Progenitor cell of endocrine pancreas (in vitro differentiated cells): ENCODE measurements around the gene ACSM4. TPM values are rescaled to one million over a fixed set of nuclear protein-coding genes. Genes with fewer than 3 reads are reported as not detected.

Experiments used
- DNase-seq: peaks from one replicate; pipeline ENCODE4 v3.0.0; 2021; ENCODE audit warnings: low spot score; ENCODE audit not compliant: unreplicated experiment
- H3K27ac Mint-ChIP-seq: 2 replicates; pipeline ENCODE4 v1.8.0; 2021; ENCODE audit warnings: mild to moderate bottlenecking, moderate library complexity, mixed read lengths
- H3K27me3 Mint-ChIP-seq: 2 replicates; pipeline ENCODE4 v1.8.0; 2021; ENCODE audit warnings: mixed read lengths
- H3K36me3 Mint-ChIP-seq: 2 replicates; pipeline ENCODE4 v1.8.0; 2022; ENCODE audit warnings: mixed read lengths; ENCODE audit not compliant: insufficient read depth
- H3K4me1 Mint-ChIP-seq: 2 replicates; pipeline ENCODE4 v1.8.0; 2021; ENCODE audit warnings: low read depth, mixed read lengths
- H3K4me3 Mint-ChIP-seq: 2 replicates; pipeline ENCODE4 v1.8.0; 2021; ENCODE audit warnings: low read depth, mild to moderate bottlenecking, moderate library complexity, mixed read lengths
- H3K9me3 Mint-ChIP-seq: 2 replicates; pipeline ENCODE4 v1.8.0; 2021; ENCODE audit warnings: low read depth, mixed read lengths
- CTCF ChIP-seq: fragments of 200-600 bp; sonication (generic); IDR thresholded peaks from one replicate; pipeline ENCODE4 v1.5.0; 2021; ENCODE audit warnings: antibody characterized with exemption, mild to moderate bottlenecking; ENCODE audit not compliant: unreplicated experiment
- long read RNA-seq: library from polyadenylated mRNA; unstranded; transcript quantifications from one replicate; pipeline ENCODE4 v2.0.0, GENCODE V29; 2020
- total RNA-seq: library from RNA; stranded (reverse); gene quantifications from 2 replicates; pipeline ENCODE4 v1.2.1, GENCODE V29; 2021

The ACSM4 gene
- total RNA-seq = not detected in 2 replicates
- long read RNA-seq = 0 reads

- Mint-ChIP-seq H3K27ac (no peak within 1 kb of the TSS), H3K4me3 (no peak within 1 kb of the TSS)
- no peak for DNase-seq
These were observed at the start of gene ACSM4 for GRCh38 chr12:7303772-7304171. TSS of gene ACSM4 (plus strand) at chr12:7304072. CDS start at chr12:7304332, 260 bp downstream.

GRCh38 chr12:7259060-7259459 is 44.8 kb upstream of the ACSM4 start:
- no peaks in the 10 kb centered on the region for H3K36me3 Mint-ChIP-seq
- TF ChIP-seq CTCF = no peak
- H3K27ac Mint-ChIP-seq = no peak overlapping the region
- no peak overlapping the region for H3K4me3 Mint-ChIP-seq
- no peak for DNase-seq
- no peaks in the 10 kb centered on the region for H3K4me1 Mint-ChIP-seq
- peaks cover 4% of the 10 kb centered on the region for H3K9me3 Mint-ChIP-seq
- H3K27me3 Mint-ChIP-seq = no peaks in the 10 kb centered on the region

More at GRCh38 chr12:7303772-7304171, at the start of gene ACSM4:
- TF ChIP-seq CTCF = no peak
- H3K27me3 Mint-ChIP-seq = peaks cover 9% of the 10 kb centered on the region
- H3K36me3 Mint-ChIP-seq = no peaks in the 10 kb centered on the region
- H3K4me1 Mint-ChIP-seq = peaks cover 3% of the 10 kb centered on the region
- no peaks in the 10 kb centered on the region for H3K9me3 Mint-ChIP-seq

GRCh38 chr12:7264538-7264937 is 39.3 kb upstream of the ACSM4 start:
- Mint-ChIP-seq H3K4me3 (no peak overlapping the region), H3K27me3 (no peaks in the 10 kb centered on the region), H3K4me1 (no peaks in the 10 kb centered on the region), H3K27ac (no peak overlapping the region), H3K9me3 (no peaks in the 10 kb centered on the region), H3K36me3 (no peaks in the 10 kb centered on the region)
- DNase-seq = no peak
- no peak for TF ChIP-seq CTCF

GRCh38 chr12:7265251-7265650 is 38.6 kb upstream of the ACSM4 start:
- H3K4me3 Mint-ChIP-seq = no peak overlapping the region
- TF ChIP-seq CTCF = no peak
- no peaks in the 10 kb centered on the region for H3K4me1 Mint-ChIP-seq
- H3K9me3 Mint-ChIP-seq = no peaks in the 10 kb centered on the region
- H3K27ac Mint-ChIP-seq = no peak overlapping the region
- DNase-seq = no peak
- H3K36me3 Mint-ChIP-seq = no peaks in the 10 kb centered on the region
- H3K27me3 Mint-ChIP-seq = no peaks in the 10 kb centered on the region

- Mint-ChIP-seq H3K36me3 (no peaks in the 10 kb centered on the region), H3K27ac (no peak overlapping the region), H3K9me3 (no peaks in the 10 kb centered on the region), H3K27me3 (no peaks in the 10 kb centered on the region), H3K4me1 (no peaks in the 10 kb centered on the region), H3K4me3 (no peak overlapping the region)
- no peak for TF ChIP-seq CTCF
- no peak for DNase-seq
These were observed 34.6 kb upstream of the ACSM4 start for GRCh38 chr12:7269273-7269672.
